ENCODE data around the gene RPTOR. TPM values are rescaled to one million over a fixed set of nuclear protein-coding genes. Genes with fewer than 3 reads are reported as not detected.

The RPTOR gene
- total RNA-seq, 4 donors from 2014 or later = 23.6 to 37.0 (median 27.8) TPM

- DNase-seq (ENCODE audit: low spot score) (peak; percentile 40), ATAC-seq (ENCODE audit: low FRiP score) (peak; percentile 67)
- no peak for TF ChIP-seq CTCF (IDR thresholded peaks at IDR 0.05)
Observed at GRCh38 chr17:80855948-80856862, 311.6 kb downstream of the RPTOR start.

GRCh38 chr17:80856863-80857755 is 312.5 kb downstream of the RPTOR start:
- ATAC-seq (ENCODE audit: low FRiP score) (no peak), DNase-seq (ENCODE audit: low spot score) (no peak)
- no peak for TF ChIP-seq CTCF (IDR thresholded peaks at IDR 0.05)

- no peak for TF ChIP-seq CTCF (IDR thresholded peaks at IDR 0.05)
- ATAC-seq (ENCODE audit: low FRiP score) (no peak), DNase-seq (ENCODE audit: low spot score) (no peak)
Observed at GRCh38 chr17:80857756-80858171, 313.1 kb downstream of the RPTOR start.

- no peak for TF ChIP-seq CTCF (IDR thresholded peaks at IDR 0.05)
- DNase-seq (ENCODE audit: low spot score) = no peak
- ATAC-seq (ENCODE audit: low FRiP score) = no peak
Observed at GRCh38 chr17:80858301-80859001, 313.8 kb downstream of the RPTOR start.

- TF ChIP-seq CTCF (IDR thresholded peaks at IDR 0.05) = no peak
- ATAC-seq (ENCODE audit: low FRiP score) (peak; percentile 46), DNase-seq (ENCODE audit: low spot score) (peak; percentile 54)
Observed at GRCh38 chr17:80859002-80859941, 314.6 kb downstream of the RPTOR start.
